CD4-positive, alpha-beta T cell treated with Interleukin-2 at 100 ng/mL for 4 hours (primary cell): Measurements from ENCODE around the gene HNRNPA1.
"Not testable (repeated sequence)": the region's sequence is repeated elsewhere in the genome, so short reads cannot be mapped to it uniquely, and the experiment has no call there.

Experiments
- DNase-seq: peaks from one replicate; pipeline ENCODE4 v3.0.0-alpha.2; 2020; ENCODE audit warnings: low spot score

Gene HNRNPA1

GRCh38 chr12:54299515-54300224 is 19.1 kb downstream of the HNRNPA1 start:
- DNase-seq, result no peak

- no peak for DNase-seq
Measured at GRCh38 chr12:54300225-54300731, 19.8 kb downstream of the HNRNPA1 start.

- DNase-seq, result no peak
Measured at GRCh38 chr12:54300732-54301427, 20.4 kb downstream of the HNRNPA1 start, which contains the start of gene NFE2. TSS of gene NFE2 (minus strand) at chr12:54301015. CDS start at chr12:54295248, 5,767 bp downstream.

GRCh38 chr12:54301428-54302048 is 21.0 kb downstream of the HNRNPA1 start:
- no peak for DNase-seq

- DNase-seq, result no peak
Measured at GRCh38 chr12:54303640-54304039, 23.1 kb downstream of the HNRNPA1 start.

GRCh38 chr12:54304187-54304810 is 23.8 kb downstream of the HNRNPA1 start:
- peak; percentile 20 for DNase-seq

- DNase-seq, result peak; percentile 46
Measured at GRCh38 chr12:54306925-54307741, 26.6 kb downstream of the HNRNPA1 start.

GRCh38 chr12:54311051-54311450 is 30.5 kb downstream of the HNRNPA1 start:
- no peak for DNase-seq

GRCh38 chr12:54312309-54312708 is 31.8 kb downstream of the HNRNPA1 start:
- not testable (repeated sequence) for DNase-seq

- DNase-seq, result no peak
Measured at GRCh38 chr12:54321363-54321762, 40.8 kb downstream of the HNRNPA1 start.

GRCh38 chr12:54324617-54325441 is 44.3 kb downstream of the HNRNPA1 start, which contains the start of gene COPZ1:
TSS of gene COPZ1 (plus strand) at chr12:54325131. CDS start at chr12:54325164, 33 bp downstream.
- peak; percentile 98 for DNase-seq

GRCh38 chr12:54325442-54326109 is 45.0 kb downstream of the HNRNPA1 start:
- not testable (repeated sequence) for DNase-seq

GRCh38 chr12:54328595-54329337 is 48.2 kb downstream of the HNRNPA1 start:
- DNase-seq, result no peak

GRCh38 chr12:54329759-54330158 is 49.2 kb downstream of the HNRNPA1 start:
- DNase-seq, result no peak

- no peak for DNase-seq
Measured at GRCh38 chr12:54330442-54330841, 49.9 kb downstream of the HNRNPA1 start.

- DNase-seq, result no peak
Measured at GRCh38 chr12:54331461-54331860, 50.9 kb downstream of the HNRNPA1 start.

GRCh38 chr12:54333420-54334034 is 53.0 kb downstream of the HNRNPA1 start:
- no peak for DNase-seq
